ENCODE measurements around the gene YEATS2. TPM values are rescaled to one million over a fixed set of nuclear protein-coding genes. Genes with fewer than 3 reads are reported as not detected.

YEATS2 gene
- total and polyA plus RNA-seq, 8 donors: 28.4 to 48.8 (median 44.1) TPM

DNA sequence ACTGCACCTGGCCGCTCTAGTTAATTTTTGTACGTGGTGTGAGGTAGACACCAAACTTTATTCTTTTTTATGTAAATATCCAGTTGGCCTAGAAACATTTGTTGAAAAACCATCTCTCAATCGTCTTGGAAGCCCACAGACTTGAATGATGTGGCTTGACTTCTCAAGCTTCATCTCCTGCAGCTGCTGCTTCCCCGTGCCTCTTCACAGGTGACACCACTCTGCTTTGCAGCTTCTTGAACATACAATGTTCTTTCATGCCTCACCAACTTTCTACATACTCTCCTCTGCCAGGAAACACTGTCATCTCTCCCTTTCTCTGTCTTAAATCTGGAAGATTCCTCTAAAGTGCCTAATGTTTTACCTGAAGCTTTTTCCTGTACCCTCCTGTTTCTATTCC lies 92.2 kb downstream of the YEATS2 start:
- Histone ChIP-seq H3K27ac (no peak overlapping the region), H3K9me3 (no peaks in the 10 kb centered on the region), H3K4me3 (no peak overlapping the region), H3K27me3 (no peaks in the 10 kb centered on the region), H3K4me1 (peaks cover 0 to 6% of the 10 kb centered on the region in 2 donors), H3K36me3 (peaks cover 4 to 85% of the 10 kb centered on the region in 2 donors)
- intact Hi-C loops (cut with DNase I): no loop called here
- ATAC-seq (no peak), DNase-seq (no peak)
- TF ChIP-seq CTCF (IDR thresholded peaks at IDR 0.05): no peak

DNA sequence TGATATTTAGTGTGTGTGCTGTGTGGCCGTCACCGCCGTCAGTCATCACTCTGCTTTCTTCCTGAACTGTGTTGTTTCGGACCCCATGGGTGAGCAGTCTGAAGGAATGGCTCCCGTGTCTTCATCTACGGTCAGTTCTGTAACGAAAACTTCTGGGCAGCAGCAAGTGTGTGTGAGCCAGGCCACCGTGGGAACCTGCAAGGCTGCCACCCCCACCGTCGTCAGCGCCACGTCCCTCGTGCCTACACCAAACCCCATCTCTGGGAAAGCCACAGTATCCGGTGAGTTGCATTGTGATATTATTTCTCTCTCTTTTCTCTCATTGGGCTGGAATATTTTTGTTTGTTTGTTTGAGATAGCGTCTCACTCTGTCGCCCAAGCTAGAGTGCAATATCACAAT lies 93.1 kb downstream of the YEATS2 start:
- no peaks in the 10 kb centered on the region for H3K27me3 ChIP-seq
- no peak for TF ChIP-seq CTCF (IDR thresholded peaks at IDR 0.05)
- H3K27ac ChIP-seq: no peak overlapping the region
- intact Hi-C loops (cut with DNase I): no loop called here
- no peaks in the 10 kb centered on the region for H3K9me3 ChIP-seq
- no peak for DNase-seq
- ATAC-seq: no peak
- peaks cover 4 to 83% of the 10 kb centered on the region in 2 donors for H3K36me3 ChIP-seq
- no peaks in the 10 kb centered on the region for H3K4me1 ChIP-seq
- no peak overlapping the region for H3K4me3 ChIP-seq

DNA sequence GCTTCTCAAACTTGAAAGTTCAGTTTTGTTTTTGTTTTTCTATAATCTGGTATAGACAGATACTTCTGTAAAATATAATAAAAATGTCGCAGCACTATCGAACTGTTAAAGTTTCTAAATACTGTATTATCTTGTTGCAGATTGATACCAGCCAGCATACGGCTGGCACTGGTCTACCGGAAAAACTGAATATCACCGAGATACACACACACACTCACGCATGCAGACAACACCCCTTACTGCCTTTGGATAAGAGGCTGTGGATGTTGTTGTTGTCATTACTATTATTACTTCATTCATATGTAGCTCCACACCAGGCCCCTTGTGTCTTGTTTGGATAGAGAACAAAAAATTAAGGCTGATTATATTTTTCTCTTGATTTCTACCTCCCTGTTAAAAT lies 95.4 kb downstream of the YEATS2 start:
- no peak for TF ChIP-seq CTCF (IDR thresholded peaks at IDR 0.05)
- Histone ChIP-seq H3K9me3 (no peaks in the 10 kb centered on the region), H3K27me3 (no peaks in the 10 kb centered on the region), H3K4me3 (no peak overlapping the region), H3K4me1 (no peaks in the 10 kb centered on the region), H3K36me3 (peaks cover 4 to 74% of the 10 kb centered on the region in 2 donors), H3K27ac (no peak overlapping the region)
- ATAC-seq (no peak), DNase-seq (no peak)
- intact Hi-C loops (cut with DNase I): no loop called here

- intact Hi-C loops (cut with DNase I): no loop called here
- no peaks in the 10 kb centered on the region for H3K27me3 ChIP-seq
- no peaks in the 10 kb centered on the region for H3K4me1 ChIP-seq
- H3K4me3 ChIP-seq: no peak overlapping the region
- no peak overlapping the region for H3K27ac ChIP-seq
- DNase-seq (no peak), ATAC-seq (no peak)
- H3K9me3 ChIP-seq: no peaks in the 10 kb centered on the region
- peaks cover 4 to 79% of the 10 kb centered on the region in 2 donors for H3K36me3 ChIP-seq
- no peak for TF ChIP-seq CTCF (IDR thresholded peaks at IDR 0.05)
These were observed 96.9 kb downstream of the YEATS2 start for GRCh38 chr3:183794452-183794851.

DNA sequence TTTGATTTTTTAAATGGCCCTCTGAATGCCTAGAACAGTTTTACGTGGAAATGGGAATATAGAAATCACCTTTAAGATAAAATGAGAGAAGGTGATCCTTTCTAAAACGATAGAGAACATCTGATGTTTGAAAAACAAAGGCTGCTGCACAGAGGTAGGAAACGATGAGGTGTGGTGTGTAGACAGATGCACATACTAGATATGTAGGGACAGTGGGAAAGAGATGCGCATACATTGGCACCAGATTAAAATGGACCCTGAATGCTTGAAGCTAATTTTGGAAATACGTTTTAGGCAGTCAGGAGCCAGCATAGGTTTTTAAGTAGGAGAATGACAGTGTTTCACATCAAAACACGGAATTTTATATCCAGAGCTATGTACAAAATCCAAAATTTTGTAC lies 98.8 kb downstream of the YEATS2 start:
- intact Hi-C loops (cut with DNase I): no loop called here
- no peak overlapping the region for H3K4me3 ChIP-seq
- no peaks in the 10 kb centered on the region for H3K4me1 ChIP-seq
- ATAC-seq (no peak), DNase-seq (no peak)
- H3K27me3 ChIP-seq: no peaks in the 10 kb centered on the region
- peaks cover 0 to 79% of the 10 kb centered on the region in 2 donors for H3K36me3 ChIP-seq
- no peaks in the 10 kb centered on the region for H3K9me3 ChIP-seq
- TF ChIP-seq CTCF (IDR thresholded peaks at IDR 0.05): no peak
- H3K27ac ChIP-seq: no peak overlapping the region
